Right ventricle myocardium superior (tissue), 1 donor: ENCODE results near the gene AMTN. TPM values are rescaled to one million over a fixed set of nuclear protein-coding genes. Genes with fewer than 3 reads are reported as not detected.
"Not testable (repeated sequence)": the region's sequence is repeated elsewhere in the genome, so short reads cannot be mapped to it uniquely, and the experiment has no call there.

ENCODE experiments used
- ATAC-seq: fragments of 200-7000 bp; cut with Tn5 transposase; one replicate; pipeline ENCODE4 v1.9.1; 2020; ENCODE audit warnings: mild to moderate bottlenecking; ENCODE audit not compliant: poor library complexity
- DNase-seq: peaks from one replicate; pipeline ENCODE4 v3.0.0-alpha.2; 2020
- intact Hi-C: fragments of 100-400 bp; cut with DNase I; formaldehyde crosslinking; loops from one replicate; pipeline ENCODE4 v1.11.2; 2022
- long read RNA-seq: library from polyadenylated mRNA; unstranded; transcript quantifications from one replicate; pipeline ENCODE4 v2.0.0, GENCODE V29; 2021
- total RNA-seq: library from RNA; stranded (reverse); fragmentation: NEBNext Ultra II Directional; extraction: Animal tissue kit (Norgen Biotek cat#: 25700); gene quantifications from one replicate; pipeline ENCODE4 v1.2.1, GENCODE V29; 2021
- donor health status: DM: no; HTN: yes; CAD: no; lungs with severe emphysema.

The AMTN gene
- total RNA-seq: not detected
- long read RNA-seq: 0 reads

- intact Hi-C loops: no loop called here
- no peak for DNase-seq
- ATAC-seq: no peak
Observed at GRCh38 chr4:70518269-70518668, at the start of gene AMTN. Gene AMTN, plus strand, starts transcription at chr4:70518569. Its CDS starts 209 bp downstream, at chr4:70518778.

- ATAC-seq: no peak
- DNase-seq: no peak
- intact Hi-C loops: no loop called here
Observed at GRCh38 chr4:70471897-70472296, 46.5 kb upstream of the AMTN start, which contains the start of gene MUC7. Gene MUC7, plus strand, starts transcription at chr4:70472197. Its CDS starts 1,825 bp downstream, at chr4:70474022.

DNA sequence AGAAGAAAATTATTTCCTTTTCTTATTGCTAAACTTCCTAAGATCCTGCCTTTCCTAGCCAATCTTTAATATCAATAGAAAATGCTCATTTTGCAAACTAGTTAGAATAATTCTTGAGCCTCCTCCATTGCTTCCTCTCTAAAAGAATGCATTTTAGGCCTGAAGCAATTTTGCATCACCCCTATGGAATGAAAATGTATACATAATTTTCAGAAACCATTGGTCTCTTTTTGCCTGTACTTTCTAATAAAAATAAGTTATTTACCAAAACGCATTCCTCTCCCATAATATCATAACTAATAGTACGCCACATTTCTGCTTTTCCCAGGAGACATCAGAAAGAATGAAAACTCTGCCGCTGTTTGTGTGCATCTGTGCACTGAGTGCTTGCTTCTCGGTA lies 44.7 kb upstream of the AMTN start:
- intact Hi-C loops: no loop called here
- DNase-seq (no peak), ATAC-seq (no peak)

GRCh38 chr4:70488748-70489147 lies 29.6 kb upstream of the AMTN start:
- DNase-seq (no peak), ATAC-seq (no peak)
- intact Hi-C loops: no loop called here

- no peak for ATAC-seq
- no peak for DNase-seq
- intact Hi-C loops: no loop called here
Observed at GRCh38 chr4:70496231-70496630, 22.1 kb upstream of the AMTN start.

DNA sequence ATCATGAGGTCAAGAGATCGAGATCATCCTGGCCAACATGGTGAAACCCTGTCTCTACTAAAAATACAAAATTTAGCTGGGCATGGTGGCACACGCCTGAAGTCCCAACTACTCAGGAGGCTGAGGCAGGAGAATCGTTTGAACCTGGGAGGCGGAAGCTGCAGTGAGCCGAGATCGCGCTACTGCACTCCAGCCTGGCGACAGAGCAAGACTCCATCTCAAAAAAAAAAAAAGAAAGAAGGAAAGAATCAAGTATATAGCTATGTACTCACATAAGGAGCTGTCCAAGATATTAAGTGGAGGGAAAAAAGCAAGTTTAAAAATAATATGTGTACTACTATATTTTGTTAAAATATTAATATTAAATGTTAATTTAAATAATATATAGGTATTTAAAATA lies 16.5 kb upstream of the AMTN start:
- ATAC-seq, intact Hi-C loops, DNase-seq: not testable (repeated sequence)

GRCh38 chr4:70504733-70505132 lies 13.6 kb upstream of the AMTN start:
- no peak for ATAC-seq
- intact Hi-C loops: no loop called here
- no peak for DNase-seq

DNA sequence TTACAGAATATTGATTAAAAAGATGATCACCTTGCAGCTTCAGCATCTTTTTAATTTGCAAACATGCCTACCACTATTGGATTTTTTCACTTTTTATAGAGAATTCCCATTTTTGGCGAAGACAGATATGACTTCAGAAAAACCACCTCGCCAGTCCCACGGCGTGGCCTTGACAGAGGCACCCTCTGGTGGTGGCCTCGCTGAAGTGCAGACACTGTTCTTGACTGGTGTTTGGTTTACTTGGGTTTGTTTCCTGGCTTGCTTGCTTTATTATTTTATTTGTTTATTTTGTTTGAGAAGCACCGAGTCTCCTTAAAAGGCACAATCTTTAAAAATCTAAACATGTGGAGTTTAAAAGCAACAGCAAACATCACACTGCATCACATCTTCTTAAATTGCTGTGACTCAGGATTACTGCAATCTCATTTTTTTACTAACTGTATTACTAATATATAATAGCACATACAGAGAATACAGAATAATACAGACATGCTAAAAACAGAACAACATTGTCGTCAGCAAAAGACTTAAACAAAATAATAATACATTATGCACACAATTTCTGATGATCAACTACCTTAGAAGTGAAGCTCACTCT lies 13.1 kb upstream of the AMTN start:
- ATAC-seq: no peak
- intact Hi-C loops: no loop called here

DNA sequence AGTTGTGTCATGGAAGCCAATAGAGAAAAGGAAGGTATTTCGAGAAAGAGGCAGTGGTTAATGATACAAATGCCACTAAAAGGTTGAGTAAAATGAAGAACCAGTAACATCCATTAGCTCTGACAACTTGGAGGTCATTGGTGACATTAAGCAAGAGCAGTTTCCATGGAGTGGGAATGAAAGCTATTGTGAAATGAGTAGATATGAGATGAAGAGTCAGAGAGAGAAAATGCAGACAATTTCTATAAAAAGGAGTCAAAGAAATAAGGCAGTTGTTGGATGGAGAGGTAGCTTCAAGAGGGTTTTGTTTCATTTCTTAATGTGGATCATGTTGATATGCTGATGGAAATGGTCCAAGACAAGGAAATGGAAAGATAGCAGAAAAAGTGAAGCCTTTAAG lies 9.6 kb upstream of the AMTN start:
- ATAC-seq: no peak
- DNase-seq: no peak
- intact Hi-C loops: no loop called here

More for the DNA sequence above, 13.1 kb upstream of the AMTN start:
- peak; percentile 56 for DNase-seq

GRCh38 chr4:70511365-70511764 lies 7.0 kb upstream of the AMTN start:
- ATAC-seq: no peak
- no peak for DNase-seq
- intact Hi-C loops: no loop called here

- DNase-seq (no peak), ATAC-seq (no peak)
- intact Hi-C loops: no loop called here
Observed at GRCh38 chr4:70515367-70516250, 2.8 kb upstream of the AMTN start.

- intact Hi-C loops: no loop called here
- ATAC-seq: no peak
- DNase-seq: no peak
Observed at GRCh38 chr4:70518716-70519115, 347 bp downstream of the AMTN start.

DNA sequence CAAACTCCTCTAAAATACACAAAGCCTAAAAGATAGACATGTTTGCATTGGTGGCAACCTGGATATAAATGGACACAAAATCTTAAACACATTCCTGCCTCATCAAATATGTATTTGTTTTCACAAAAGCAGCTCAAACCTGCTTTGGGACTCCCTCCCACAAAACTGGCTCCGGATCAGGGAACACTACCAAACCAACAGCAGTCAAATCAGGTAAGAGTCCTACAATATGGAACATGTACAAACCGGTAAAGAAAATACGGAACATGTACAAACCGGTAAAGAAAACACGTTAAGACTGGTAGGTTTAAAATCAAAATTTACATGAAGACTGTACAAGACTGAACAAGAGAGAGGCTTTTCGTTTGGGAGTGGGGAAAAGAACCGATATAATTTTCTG lies 4.3 kb downstream of the AMTN start:
- DNase-seq: no peak
- ATAC-seq: no peak
- intact Hi-C loops: no loop called here

- ATAC-seq (no peak), DNase-seq (no peak)
- intact Hi-C loops: no loop called here
Observed at GRCh38 chr4:70530997-70531396, 12.6 kb downstream of the AMTN start.

- DNase-seq (no peak), ATAC-seq (no peak)
- intact Hi-C loops: no loop called here
Observed at GRCh38 chr4:70531981-70532380, 13.6 kb downstream of the AMTN start.

DNA sequence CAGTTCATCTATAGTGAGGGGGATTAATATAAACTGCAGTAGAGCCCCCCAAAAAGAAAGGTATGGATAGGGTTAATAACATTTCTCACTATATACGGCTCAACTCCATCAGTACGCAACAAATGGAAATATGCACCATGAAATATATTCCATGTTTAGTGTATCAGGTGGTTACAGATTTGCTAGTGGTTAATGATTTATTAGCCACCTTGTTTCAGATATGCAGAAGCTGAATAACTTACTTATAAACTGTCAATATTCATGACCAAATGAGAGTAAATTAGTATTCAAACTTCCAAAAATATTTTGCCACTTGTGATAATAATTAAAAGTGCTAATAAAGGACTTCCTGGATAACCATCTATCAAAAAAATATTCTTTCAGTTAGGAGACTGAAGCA lies 14.8 kb downstream of the AMTN start:
- intact Hi-C loops: no loop called here
- ATAC-seq: no peak
- no peak for DNase-seq

GRCh38 chr4:70533791-70534190 lies 15.4 kb downstream of the AMTN start:
- intact Hi-C loops: no loop called here
- no peak for DNase-seq
- no peak for ATAC-seq

GRCh38 chr4:70534886-70535285 lies 16.5 kb downstream of the AMTN start:
- intact Hi-C loops, DNase-seq, ATAC-seq: not testable (repeated sequence)

DNA sequence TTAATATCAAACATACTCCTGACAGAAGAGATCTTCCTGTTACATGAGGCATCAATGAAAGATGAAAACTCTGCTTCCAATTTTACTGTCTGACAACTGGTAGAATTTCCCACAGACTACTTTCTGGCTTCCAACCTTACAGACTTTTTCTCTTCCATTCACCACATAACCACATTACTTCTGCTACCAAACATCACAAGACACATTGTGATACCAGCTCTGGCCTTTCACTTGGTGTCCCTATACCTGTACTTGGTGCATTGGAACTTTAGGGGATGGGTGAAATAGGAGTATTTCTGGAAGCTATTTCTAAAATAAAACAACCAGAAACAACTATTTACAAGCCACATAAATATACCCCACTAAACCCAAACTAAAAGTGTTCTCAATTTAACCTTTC lies 20.5 kb downstream of the AMTN start:
- DNase-seq (no peak), ATAC-seq (no peak)
- intact Hi-C loops: no loop called here

GRCh38 chr4:70544279-70544868 lies 26.0 kb downstream of the AMTN start:
- ATAC-seq (no peak), DNase-seq (no peak)
- intact Hi-C loops: no loop called here
